A549 (cell line): Measurements from ENCODE around the gene WDR18.

ENCODE experiments used
- CHD2 ChIP-seq: fragments of 150-350 bp; IDR thresholded peaks from 2 replicates; pipeline ENCODE4 v1.6.1; 2014; ENCODE audit warnings: low read length; ENCODE audit not compliant: partially characterized antibody
- NFE2L2 ChIP-seq: fragments of 150-350 bp; conservative IDR thresholded peaks from 2 replicates; pipeline ENCODE4 v1.6.1; 2014; ENCODE audit warnings: low read length
- NPAS2 ChIP-seq: fragments of 250-450 bp; sonication (Bioruptor Pico); IDR thresholded peaks from 2 replicates; pipeline ENCODE4 v1.8.0; 2022; ENCODE audit warnings: mild to moderate bottlenecking, moderate library complexity, borderline replicate concordance
- NR3C1 ChIP-seq: fragments of >200 bp; sonication (Bioruptor Twin); formaldehyde crosslinking; IDR thresholded peaks from 3 replicates; pipeline ENCODE4 v1.6.1; 2017
- RCOR1 ChIP-seq: fragments of 150-350 bp; IDR thresholded peaks from 2 replicates; pipeline ENCODE4 v1.6.1; 2014; ENCODE audit warnings: antibody characterized with exemption, low read length, low read depth
- RFX5 ChIP-seq: fragments of 450-650 bp; IDR thresholded peaks from 2 replicates; pipeline ENCODE4 v1.7.1; 2014; ENCODE audit warnings: antibody characterized with exemption, mild to moderate bottlenecking, moderate library complexity
- SMC3 ChIP-seq: fragments of >200 bp; sonication (Bioruptor Twin); formaldehyde crosslinking; IDR thresholded peaks from 3 replicates; pipeline ENCODE4 v1.6.1; 2018; ENCODE audit warnings: inconsistent platforms
- TF ChIP-seq, protein P1 (sequence below): fragments of 200-600 bp; sonication (generic); IDR thresholded peaks from 2 replicates; pipeline ENCODE4 v1.6.1; 2016; ENCODE audit warnings: antibody characterized with exemption, mild to moderate bottlenecking, moderate library complexity
- TF ChIP-seq, protein P2 (sequence below): fragments of >200 bp; sonication (Bioruptor Twin); formaldehyde crosslinking; IDR thresholded peaks from 3 replicates; pipeline ENCODE4 v1.5.1; 2016
- TF ChIP-seq, protein P3 (sequence below): fragments of 450-650 bp; IDR thresholded peaks from 2 replicates; pipeline ENCODE4 v1.6.1; 2014; ENCODE audit warnings: antibody characterized with exemption
- TF ChIP-seq, protein P4 (sequence below): fragments of 250-450 bp; sonication (Bioruptor Pico); IDR thresholded peaks from 2 replicates; pipeline ENCODE4 v1.5.0; 2021; ENCODE audit warnings: mild to moderate bottlenecking, moderate library complexity, borderline replicate concordance
- TF ChIP-seq, protein P5 (sequence below): IDR thresholded peaks from 2 replicates; pipeline ENCODE4 v1.6.1; 2012

DNA sequence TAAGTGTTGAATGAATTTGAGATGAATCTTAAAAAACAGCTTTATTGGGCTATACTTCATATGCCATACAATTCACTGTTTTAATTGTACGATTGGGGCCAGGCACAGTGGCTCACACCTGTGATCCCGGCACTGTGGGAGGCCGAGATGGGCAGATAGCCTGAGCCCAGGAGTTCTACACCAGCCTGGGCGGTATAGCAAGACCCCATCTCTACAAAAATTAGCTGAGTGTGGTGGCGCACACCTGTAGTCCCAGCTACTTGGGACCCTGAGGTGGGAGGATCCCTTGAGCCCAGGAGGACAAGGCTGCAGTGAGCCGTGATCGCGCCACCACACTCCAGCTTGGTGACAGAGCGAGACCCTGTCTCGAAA lies 48.0 kb upstream of the WDR18 start:
- TF ChIP-seq, protein P1, sequence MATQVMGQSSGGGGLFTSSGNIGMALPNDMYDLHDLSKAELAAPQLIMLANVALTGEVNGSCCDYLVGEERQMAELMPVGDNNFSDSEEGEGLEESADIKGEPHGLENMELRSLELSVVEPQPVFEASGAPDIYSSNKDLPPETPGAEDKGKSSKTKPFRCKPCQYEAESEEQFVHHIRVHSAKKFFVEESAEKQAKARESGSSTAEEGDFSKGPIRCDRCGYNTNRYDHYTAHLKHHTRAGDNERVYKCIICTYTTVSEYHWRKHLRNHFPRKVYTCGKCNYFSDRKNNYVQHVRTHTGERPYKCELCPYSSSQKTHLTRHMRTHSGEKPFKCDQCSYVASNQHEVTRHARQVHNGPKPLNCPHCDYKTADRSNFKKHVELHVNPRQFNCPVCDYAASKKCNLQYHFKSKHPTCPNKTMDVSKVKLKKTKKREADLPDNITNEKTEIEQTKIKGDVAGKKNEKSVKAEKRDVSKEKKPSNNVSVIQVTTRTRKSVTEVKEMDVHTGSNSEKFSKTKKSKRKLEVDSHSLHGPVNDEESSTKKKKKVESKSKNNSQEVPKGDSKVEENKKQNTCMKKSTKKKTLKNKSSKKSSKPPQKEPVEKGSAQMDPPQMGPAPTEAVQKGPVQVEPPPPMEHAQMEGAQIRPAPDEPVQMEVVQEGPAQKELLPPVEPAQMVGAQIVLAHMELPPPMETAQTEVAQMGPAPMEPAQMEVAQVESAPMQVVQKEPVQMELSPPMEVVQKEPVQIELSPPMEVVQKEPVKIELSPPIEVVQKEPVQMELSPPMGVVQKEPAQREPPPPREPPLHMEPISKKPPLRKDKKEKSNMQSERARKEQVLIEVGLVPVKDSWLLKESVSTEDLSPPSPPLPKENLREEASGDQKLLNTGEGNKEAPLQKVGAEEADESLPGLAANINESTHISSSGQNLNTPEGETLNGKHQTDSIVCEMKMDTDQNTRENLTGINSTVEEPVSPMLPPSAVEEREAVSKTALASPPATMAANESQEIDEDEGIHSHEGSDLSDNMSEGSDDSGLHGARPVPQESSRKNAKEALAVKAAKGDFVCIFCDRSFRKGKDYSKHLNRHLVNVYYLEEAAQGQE = no peak
- TF ChIP-seq, protein P2, sequence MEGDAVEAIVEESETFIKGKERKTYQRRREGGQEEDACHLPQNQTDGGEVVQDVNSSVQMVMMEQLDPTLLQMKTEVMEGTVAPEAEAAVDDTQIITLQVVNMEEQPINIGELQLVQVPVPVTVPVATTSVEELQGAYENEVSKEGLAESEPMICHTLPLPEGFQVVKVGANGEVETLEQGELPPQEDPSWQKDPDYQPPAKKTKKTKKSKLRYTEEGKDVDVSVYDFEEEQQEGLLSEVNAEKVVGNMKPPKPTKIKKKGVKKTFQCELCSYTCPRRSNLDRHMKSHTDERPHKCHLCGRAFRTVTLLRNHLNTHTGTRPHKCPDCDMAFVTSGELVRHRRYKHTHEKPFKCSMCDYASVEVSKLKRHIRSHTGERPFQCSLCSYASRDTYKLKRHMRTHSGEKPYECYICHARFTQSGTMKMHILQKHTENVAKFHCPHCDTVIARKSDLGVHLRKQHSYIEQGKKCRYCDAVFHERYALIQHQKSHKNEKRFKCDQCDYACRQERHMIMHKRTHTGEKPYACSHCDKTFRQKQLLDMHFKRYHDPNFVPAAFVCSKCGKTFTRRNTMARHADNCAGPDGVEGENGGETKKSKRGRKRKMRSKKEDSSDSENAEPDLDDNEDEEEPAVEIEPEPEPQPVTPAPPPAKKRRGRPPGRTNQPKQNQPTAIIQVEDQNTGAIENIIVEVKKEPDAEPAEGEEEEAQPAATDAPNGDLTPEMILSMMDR = no peak
- TF ChIP-seq, protein P3, sequence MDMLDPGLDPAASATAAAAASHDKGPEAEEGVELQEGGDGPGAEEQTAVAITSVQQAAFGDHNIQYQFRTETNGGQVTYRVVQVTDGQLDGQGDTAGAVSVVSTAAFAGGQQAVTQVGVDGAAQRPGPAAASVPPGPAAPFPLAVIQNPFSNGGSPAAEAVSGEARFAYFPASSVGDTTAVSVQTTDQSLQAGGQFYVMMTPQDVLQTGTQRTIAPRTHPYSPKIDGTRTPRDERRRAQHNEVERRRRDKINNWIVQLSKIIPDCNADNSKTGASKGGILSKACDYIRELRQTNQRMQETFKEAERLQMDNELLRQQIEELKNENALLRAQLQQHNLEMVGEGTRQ = no peak
- TF ChIP-seq SMC3 (no peak), RCOR1 (no peak), NR3C1 (no peak), NFE2L2 (no peak), CHD2 (no peak), NPAS2 (CRISPR knock-in tag) (no peak), RFX5 (no peak)
- TF ChIP-seq, protein P4, sequence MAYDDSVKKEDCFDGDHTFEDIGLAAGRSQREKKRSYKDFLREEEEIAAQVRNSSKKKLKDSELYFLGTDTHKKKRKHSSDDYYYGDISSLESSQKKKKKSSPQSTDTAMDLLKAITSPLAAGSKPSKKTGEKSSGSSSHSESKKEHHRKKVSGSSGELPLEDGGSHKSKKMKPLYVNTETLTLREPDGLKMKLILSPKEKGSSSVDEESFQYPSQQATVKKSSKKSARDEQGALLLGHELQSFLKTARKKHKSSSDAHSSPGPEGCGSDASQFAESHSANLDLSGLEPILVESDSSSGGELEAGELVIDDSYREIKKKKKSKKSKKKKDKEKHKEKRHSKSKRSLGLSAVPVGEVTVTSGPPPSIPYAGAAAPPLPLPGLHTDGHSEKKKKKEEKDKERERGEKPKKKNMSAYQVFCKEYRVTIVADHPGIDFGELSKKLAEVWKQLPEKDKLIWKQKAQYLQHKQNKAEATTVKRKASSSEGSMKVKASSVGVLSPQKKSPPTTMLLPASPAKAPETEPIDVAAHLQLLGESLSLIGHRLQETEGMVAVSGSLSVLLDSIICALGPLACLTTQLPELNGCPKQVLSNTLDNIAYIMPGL (CRISPR knock-in tag) = no peak
- TF ChIP-seq, protein P5, sequence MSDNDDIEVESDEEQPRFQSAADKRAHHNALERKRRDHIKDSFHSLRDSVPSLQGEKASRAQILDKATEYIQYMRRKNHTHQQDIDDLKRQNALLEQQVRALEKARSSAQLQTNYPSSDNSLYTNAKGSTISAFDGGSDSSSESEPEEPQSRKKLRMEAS = no peak
